Neutrophil (primary cell): ENCODE results near the gene JAK1.

Source experiments
- H3K27ac ChIP-seq: fragments of 200-600 bp; sonication (generic); 2 replicates; pipeline ENCODE4 v1.5.1; 2016; ENCODE audit warnings: mild to moderate bottlenecking, moderate library complexity
- H3K27me3 ChIP-seq: fragments of 200-600 bp; sonication (generic); 2 replicates; pipeline ENCODE4 v1.6.0; 2016; ENCODE audit warnings: mild to moderate bottlenecking
- H3K36me3 ChIP-seq: fragments of 200-600 bp; sonication (generic); 2 replicates; pipeline ENCODE4 v1.5.1; 2017
- H3K4me1 ChIP-seq, 2 experiments: fragments of 200-600 bp in 1 of 2; sonication (generic) in 1 of 2; 1 replicate in 1 of 2; 2 replicates in 1 of 2; pipeline versions ENCODE4 v1.5.1 to v1.6.1; 2013 to 2016; ENCODE audit warnings: low read depth in 1 of 2, low read length in 1 of 2, mild to moderate bottlenecking in 1 of 2, moderate library complexity in 1 of 2; ENCODE audit not compliant: control insufficient read depth in 1 of 2, insufficient read depth in 1 of 2
- H3K4me3 ChIP-seq, 2 experiments: fragments of 200-600 bp in 1 of 2; sonication (generic) in 1 of 2; 1 replicate in 1 of 2; 2 replicates in 1 of 2; pipeline ENCODE4 v1.5.1; 2013 to 2016; ENCODE audit warnings: low read depth in 1 of 2, low read length in 1 of 2, mild to moderate bottlenecking in 1 of 2, moderate library complexity in 1 of 2
- H3K9me3 ChIP-seq: fragments of 200-600 bp; sonication (generic); 2 replicates; pipeline ENCODE4 v1.5.1; 2016
- CTCF ChIP-seq: fragments of 200-600 bp; sonication (generic); IDR thresholded peaks from 2 replicates; pipeline ENCODE4 v1.5.1; 2016; ENCODE audit warnings: antibody characterized with exemption

The JAK1 gene

GRCh38 chr1:64878931-64879611, 87.3 kb downstream of the JAK1 start:
- no peak overlapping the region for H3K4me3 ChIP-seq
- no peak for TF ChIP-seq CTCF
- peaks cover 78% of the 10 kb centered on the region for H3K36me3 ChIP-seq
- H3K4me1 ChIP-seq: peaks cover 5 to 11% of the 10 kb centered on the region in 2 experiments
- H3K9me3 ChIP-seq: no peaks in the 10 kb centered on the region
- no peak overlapping the region for H3K27ac ChIP-seq
- no peaks in the 10 kb centered on the region for H3K27me3 ChIP-seq

- Histone ChIP-seq H3K4me3 (no peak overlapping the region), H3K9me3 (no peaks in the 10 kb centered on the region), H3K4me1 (peaks cover 5 to 11% of the 10 kb centered on the region in 2 experiments), H3K27me3 (no peaks in the 10 kb centered on the region), H3K27ac (peak overlapping the region; percentile 36), H3K36me3 (peaks cover 78% of the 10 kb centered on the region)
- TF ChIP-seq CTCF: no peak
These were observed 88.3 kb downstream of the JAK1 start for GRCh38 chr1:64878090-64878489.

GRCh38 chr1:64877598-64877997, 88.8 kb downstream of the JAK1 start:
- Histone ChIP-seq H3K27ac (peak overlapping the region; percentile 36), H3K9me3 (no peaks in the 10 kb centered on the region), H3K4me3 (no peak overlapping the region), H3K27me3 (no peaks in the 10 kb centered on the region), H3K4me1 (peaks cover 5 to 11% of the 10 kb centered on the region in 2 experiments), H3K36me3 (peaks cover 78% of the 10 kb centered on the region)
- TF ChIP-seq CTCF: no peak

GRCh38 chr1:64877151-64877550, 89.2 kb downstream of the JAK1 start:
- Histone ChIP-seq H3K36me3 (peaks cover 78% of the 10 kb centered on the region), H3K4me3 (no peak overlapping the region), H3K4me1 (peaks cover 5 to 11% of the 10 kb centered on the region in 2 experiments), H3K9me3 (no peaks in the 10 kb centered on the region), H3K27me3 (no peaks in the 10 kb centered on the region), H3K27ac (peak overlapping the region; percentile 36)
- TF ChIP-seq CTCF: no peak

- Histone ChIP-seq H3K27me3 (no peaks in the 10 kb centered on the region), H3K36me3 (peaks cover 85% of the 10 kb centered on the region), H3K27ac (no peak overlapping the region), H3K4me1 (peaks cover 5 to 11% of the 10 kb centered on the region in 2 experiments), H3K4me3 (no peak overlapping the region), H3K9me3 (no peaks in the 10 kb centered on the region)
- no peak for TF ChIP-seq CTCF
These were observed 90.7 kb downstream of the JAK1 start for GRCh38 chr1:64875606-64876005.
